ENCODE results near the gene RBMS3. TPM values are rescaled to one million over a fixed set of nuclear protein-coding genes. Genes with fewer than 3 reads are reported as not detected.

Gene RBMS3
- total and polyA plus RNA-seq, 2 of the 8 experiments (the other 6 are each of a cell fraction or from before 2014, with no cell fraction given), result 3.7 to 6.9 TPM

DNA sequence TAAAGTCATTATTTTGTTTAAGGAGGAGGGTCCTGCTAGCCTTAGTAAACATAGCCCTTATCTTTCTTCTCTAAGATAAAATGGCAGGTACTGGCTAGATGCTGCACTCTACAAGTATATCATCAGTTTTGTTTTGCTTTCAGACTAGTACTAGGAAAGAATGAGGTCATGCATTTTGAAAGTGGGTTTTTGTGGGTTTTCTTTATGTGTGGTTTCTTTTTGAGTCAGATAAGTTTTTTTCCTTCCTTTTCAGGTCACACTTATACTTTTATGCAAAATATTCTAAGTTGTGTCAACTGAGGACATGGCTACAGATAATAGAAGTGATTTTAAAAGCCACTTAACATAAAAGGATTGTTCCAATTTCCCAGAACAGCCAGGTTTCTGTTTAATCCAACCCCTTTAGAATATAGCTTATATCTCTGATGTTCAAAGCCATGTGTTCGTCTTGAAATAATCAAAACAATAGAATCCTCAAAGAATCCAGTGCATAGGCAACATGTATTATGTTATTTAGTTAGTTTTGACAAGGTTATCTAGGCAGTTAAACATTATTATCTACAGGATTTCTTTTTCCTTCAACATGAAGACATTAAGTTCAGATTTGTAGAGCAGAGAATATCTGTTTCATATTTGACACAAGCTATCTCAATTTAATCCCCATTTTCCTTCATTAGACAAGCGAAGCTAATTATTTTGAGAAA lies 406.2 kb downstream of the RBMS3 start:
- Histone ChIP-seq H3K23ac (ENCODE audit: insufficient read length) (no peak overlapping the region), H4K20me1 (replicated peaks in 1 of 2; ENCODE audit: control insufficient read depth in 1 of 2, insufficient read depth in 2 of 2, low read length in 2 of 2) (no peaks in the 10 kb centered on the region), H2AK5ac (ENCODE audit: low read depth, low read length) (no peak overlapping the region), H2BK12ac (ENCODE audit: low read depth, low read length) (no peak overlapping the region), H3K9ac (replicated peaks in 1 of 4; ENCODE audit: extremely low read depth in 1 of 4, low read depth in 3 of 4, low read length in 3 of 4) (no peak overlapping the region), H3K27me3 (replicated peaks in 1 of 4; ENCODE audit: control insufficient read depth in 3 of 4, extremely low read depth in 1 of 4, insufficient read depth in 3 of 4, low read length in 3 of 4) (no peaks in the 10 kb centered on the region), H3K4me3 (ENCODE audit: extremely low read depth in 1 of 4, insufficient read depth in 2 of 4, low read depth in 3 of 4, low read length in 4 of 4) (no peak overlapping the region), H3K79me1 (ENCODE audit: low read depth, low read length) (no peaks in the 10 kb centered on the region), H4K91ac (replicated peaks; ENCODE audit: insufficient read length, low read length) (no peak overlapping the region), H3K23me2 (ENCODE audit: low read depth, low read length) (no peaks in the 10 kb centered on the region), H3K36me3 (ENCODE audit: control insufficient read depth in 2 of 4, insufficient read depth in 4 of 4, low read length in 3 of 4) (no peaks in the 10 kb centered on the region), H3K4me2 (ENCODE audit: insufficient read depth in 1 of 2, low read depth in 2 of 2, low read length in 2 of 2) (no peak overlapping the region), H2AFZ (ENCODE audit: low read length) (no peak overlapping the region), H2BK15ac (ENCODE audit: low read length) (no peak overlapping the region), H3K4me1 (replicated peaks in 1 of 4; ENCODE audit: control insufficient read depth in 3 of 4, insufficient read depth in 4 of 4, low read length in 3 of 4) (no peaks in the 10 kb centered on the region), H3K9me3 (ENCODE audit: insufficient read depth in 2 of 2, low read depth in 1 of 2, low read length in 1 of 2) (no peaks in the 10 kb centered on the region), H2BK120ac (replicated peaks; ENCODE audit: low read depth, low read length) (no peak overlapping the region), H4K5ac (ENCODE audit: insufficient read length, low read depth, low read length) (no peak overlapping the region), H3K56ac (replicated peaks; ENCODE audit: insufficient read length, low read depth, low read length) (no peak overlapping the region), H3K27ac (ENCODE audit: low read depth, low read length) (no peak overlapping the region), H3K79me2 (ENCODE audit: control insufficient read depth in 1 of 2, insufficient read depth in 2 of 2, low read length in 2 of 2) (no peaks in the 10 kb centered on the region), H4K8ac (ENCODE audit: extremely low read depth, insufficient read depth, low read length) (no peak overlapping the region), H2BK5ac (ENCODE audit: low read depth, low read length) (no peak overlapping the region), H2BK20ac (ENCODE audit: low read length) (no peak overlapping the region), H3K4ac (replicated peaks; ENCODE audit: insufficient read length, low read depth, low read length) (no peak overlapping the region), H3K18ac (ENCODE audit: extremely low read depth, low read length) (no peak overlapping the region), H3K14ac (ENCODE audit: insufficient read length) (no peak overlapping the region)
- WGBS, 2 experiments (ENCODE audit: extremely low coverage in 1 of 2, insufficient coverage in 1 of 2, insufficient read length in 1 of 2, insufficient replicate concordance in 2 of 2, low coverage in 1 of 2, low lambda C conversion rate in 2 of 2, missing lambda C conversion rate in 1 of 2), result 92% methylated on average over 2 of the region's 2 CpGs; no CpG with 5 or more reads in 1 of the 2 experiments
- DNase-seq (ENCODE audit: low read depth in 1 of 2, low spot score in 2 of 2), result no peak
- CTCF ChIA-PET (ENCODE audit: partially characterized antibody), result interaction anchor here (0.6 to 1.8 kb wide), 2 partner anchors 13 to 17 kb away, joined by 3 to 8 read pairs; no protein-coding TSS in a partner anchor
- no peak for FAIRE-seq
- POLR2A ChIA-PET (ENCODE audit: partially characterized antibody), result no interaction called here
- TF ChIP-seq, protein P1, sequence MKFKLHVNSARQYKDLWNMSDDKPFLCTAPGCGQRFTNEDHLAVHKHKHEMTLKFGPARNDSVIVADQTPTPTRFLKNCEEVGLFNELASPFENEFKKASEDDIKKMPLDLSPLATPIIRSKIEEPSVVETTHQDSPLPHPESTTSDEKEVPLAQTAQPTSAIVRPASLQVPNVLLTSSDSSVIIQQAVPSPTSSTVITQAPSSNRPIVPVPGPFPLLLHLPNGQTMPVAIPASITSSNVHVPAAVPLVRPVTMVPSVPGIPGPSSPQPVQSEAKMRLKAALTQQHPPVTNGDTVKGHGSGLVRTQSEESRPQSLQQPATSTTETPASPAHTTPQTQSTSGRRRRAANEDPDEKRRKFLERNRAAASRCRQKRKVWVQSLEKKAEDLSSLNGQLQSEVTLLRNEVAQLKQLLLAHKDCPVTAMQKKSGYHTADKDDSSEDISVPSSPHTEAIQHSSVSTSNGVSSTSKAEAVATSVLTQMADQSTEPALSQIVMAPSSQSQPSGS (IDR thresholded peaks at IDR 0.05; ENCODE audit: low read length), result no peak
- TF ChIP-seq TEAD4 (IDR thresholded peaks at IDR 0.05; ENCODE audit: low read depth, low read length), result no peak
- TF ChIP-seq, protein P2, sequence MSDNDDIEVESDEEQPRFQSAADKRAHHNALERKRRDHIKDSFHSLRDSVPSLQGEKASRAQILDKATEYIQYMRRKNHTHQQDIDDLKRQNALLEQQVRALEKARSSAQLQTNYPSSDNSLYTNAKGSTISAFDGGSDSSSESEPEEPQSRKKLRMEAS (IDR thresholded peaks at IDR 0.05), result no peak
- no peak for TF ChIP-seq GABPA (IDR thresholded peaks at IDR 0.05; ENCODE audit: borderline replicate concordance, insufficient read depth, low read length)
- no peak for TF ChIP-seq KDM5A (IDR thresholded peaks at IDR 0.05; ENCODE audit: low read length)
- no peak for TF ChIP-seq TCF12 (IDR thresholded peaks at IDR 0.05; ENCODE audit: low read depth, low read length)
- TF ChIP-seq, protein P3, sequence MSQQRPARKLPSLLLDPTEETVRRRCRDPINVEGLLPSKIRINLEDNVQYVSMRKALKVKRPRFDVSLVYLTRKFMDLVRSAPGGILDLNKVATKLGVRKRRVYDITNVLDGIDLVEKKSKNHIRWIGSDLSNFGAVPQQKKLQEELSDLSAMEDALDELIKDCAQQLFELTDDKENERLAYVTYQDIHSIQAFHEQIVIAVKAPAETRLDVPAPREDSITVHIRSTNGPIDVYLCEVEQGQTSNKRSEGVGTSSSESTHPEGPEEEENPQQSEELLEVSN (IDR thresholded peaks at IDR 0.05), result no peak
- TF ChIP-seq EGR1 (IDR thresholded peaks at IDR 0.05; ENCODE audit: borderline replicate concordance, low read depth, low read length), result no peak
- TF ChIP-seq EP300 (IDR thresholded peaks at IDR 0.05; ENCODE audit: borderline replicate concordance in 1 of 2, low read depth in 2 of 2, low read length in 2 of 2), result no peak
- TF ChIP-seq TAF1 (IDR thresholded peaks at IDR 0.05; ENCODE audit: low read depth, low read length), result no peak
